Hepatocyte (in vitro differentiated cells): Measurements from ENCODE around the gene SFRP2. TPM values are rescaled to one million over a fixed set of nuclear protein-coding genes. Genes with fewer than 3 reads are reported as not detected.

Experiments used
- DNase-seq: peaks from one replicate; pipeline ENCODE4 v3.0.0-alpha.2; 2016; ENCODE audit warnings: low spot score
- H2AFZ ChIP-seq: fragments of 200-600 bp; sonication (generic); 2 replicates; pipeline ENCODE4 v1.6.0; 2016; ENCODE audit warnings: antibody characterized with exemption, mild to moderate bottlenecking
- H3K27ac ChIP-seq: fragments of 200-600 bp; sonication (generic); 2 replicates; pipeline ENCODE4 v1.5.1; 2016; ENCODE audit warnings: mild to moderate bottlenecking
- H3K27me3 ChIP-seq: fragments of 200-600 bp; sonication (generic); 2 replicates; pipeline ENCODE4 v1.6.1; 2016
- H3K36me3 ChIP-seq: fragments of 200-600 bp; sonication (generic); replicated peaks from 2 replicates; pipeline ENCODE4 v1.5.1; 2016; ENCODE audit warnings: low read depth; ENCODE audit not compliant: insufficient read depth
- H3K4me1 ChIP-seq: fragments of 200-600 bp; sonication (generic); 2 replicates; pipeline ENCODE4 v1.5.1; 2016; ENCODE audit warnings: mild to moderate bottlenecking, moderate library complexity; ENCODE audit not compliant: insufficient read depth
- H3K4me2 ChIP-seq: fragments of 200-600 bp; sonication (generic); 2 replicates; pipeline ENCODE4 v1.6.0; 2016
- H3K4me3 ChIP-seq: fragments of 200-600 bp; sonication (generic); 2 replicates; pipeline ENCODE4 v1.5.1; 2016; ENCODE audit warnings: mild to moderate bottlenecking
- H3K79me2 ChIP-seq: fragments of 200-600 bp; sonication (generic); 2 replicates; pipeline ENCODE4 v1.6.0; 2017; ENCODE audit warnings: mild to moderate bottlenecking
- H3K9me2 ChIP-seq: fragments of 200-600 bp; sonication (generic); replicated peaks from 2 replicates; pipeline ENCODE4 v1.6.0; 2017; ENCODE audit warnings: mild to moderate bottlenecking; ENCODE audit not compliant: insufficient read depth
- H3K9me3 ChIP-seq: fragments of 200-600 bp; sonication (generic); 2 replicates; pipeline ENCODE4 v1.5.1; 2016; ENCODE audit warnings: low read depth, mild to moderate bottlenecking
- H4K20me1 ChIP-seq: fragments of 200-600 bp; sonication (generic); 2 replicates; pipeline ENCODE4 v1.6.0; 2016; ENCODE audit warnings: mild to moderate bottlenecking; ENCODE audit not compliant: insufficient read depth, poor library complexity, severe bottlenecking
- EZH2 ChIP-seq: fragments of 200-600 bp; sonication (generic); IDR thresholded peaks from 2 replicates; pipeline ENCODE4 v1.6.1; 2016; ENCODE audit warnings: antibody characterized with exemption, mild to moderate bottlenecking, borderline replicate concordance
- EZH2phosphoT487 ChIP-seq: fragments of 200-600 bp; sonication (generic); IDR thresholded peaks from one replicate; pipeline ENCODE4 v1.6.1; 2018; ENCODE audit warnings: antibody characterized with exemption, mild to moderate bottlenecking, low read depth, moderate library complexity; ENCODE audit not compliant: unreplicated experiment, severe bottlenecking
- WGBS: methylation state at CpG from one replicate; pipeline ENCODE4 v1.1.6; 2016; ENCODE audit warnings: low lambda C conversion rate; ENCODE audit errors: missing lambda C conversion rate; 5-methylcytosine and 5-hydroxymethylcytosine counted together
- polyA plus RNA-seq: library from polyadenylated mRNA; unstranded; fragments of >200 nt; fragmentation: Nextera tagmentation; extraction: Ambion mirVana; gene quantifications from 2 replicates; pipeline ENCODE4 v1.2.1, GENCODE V29; 2016
- total RNA-seq: library from RNA; depleted of rRNA; stranded (reverse); fragments of >200 nt; gene quantifications from 2 replicates; pipeline ENCODE4 v1.2.3, GENCODE V29; 2014
- TF ChIP-seq, protein P1 (sequence below): fragments of 200-600 bp; sonication (generic); IDR thresholded peaks from 2 replicates; pipeline ENCODE4 v1.5.1; 2016; ENCODE audit warnings: antibody characterized with exemption, mild to moderate bottlenecking; ENCODE audit not compliant: poor library complexity

SFRP2 gene
- total and polyA plus RNA-seq, 2 experiments from 2014 or later: 15.0 to 42.8 TPM

DNA sequence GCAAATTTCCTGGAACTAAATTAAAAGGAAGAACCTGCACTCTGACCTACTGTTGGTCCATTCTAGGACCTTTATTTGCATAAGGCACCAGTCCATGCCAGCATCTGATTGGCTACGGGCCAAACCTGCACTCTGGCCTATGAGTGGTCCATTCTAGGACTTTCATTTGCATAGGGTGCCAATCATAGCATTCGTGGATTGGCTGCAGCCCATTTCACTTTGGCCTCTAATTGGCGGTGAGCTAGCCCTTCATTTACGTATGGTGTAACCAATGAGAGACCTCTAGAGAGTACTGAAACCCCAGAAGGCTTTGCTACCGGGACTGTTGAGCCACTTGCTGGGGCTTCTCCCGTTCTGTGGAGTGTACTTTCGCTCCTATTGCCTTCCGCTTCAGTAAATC, 23.0 kb downstream of the SFRP2 start:
- WGBS: 94% methylated on average over 8 of the region's 8 CpGs

DNA sequence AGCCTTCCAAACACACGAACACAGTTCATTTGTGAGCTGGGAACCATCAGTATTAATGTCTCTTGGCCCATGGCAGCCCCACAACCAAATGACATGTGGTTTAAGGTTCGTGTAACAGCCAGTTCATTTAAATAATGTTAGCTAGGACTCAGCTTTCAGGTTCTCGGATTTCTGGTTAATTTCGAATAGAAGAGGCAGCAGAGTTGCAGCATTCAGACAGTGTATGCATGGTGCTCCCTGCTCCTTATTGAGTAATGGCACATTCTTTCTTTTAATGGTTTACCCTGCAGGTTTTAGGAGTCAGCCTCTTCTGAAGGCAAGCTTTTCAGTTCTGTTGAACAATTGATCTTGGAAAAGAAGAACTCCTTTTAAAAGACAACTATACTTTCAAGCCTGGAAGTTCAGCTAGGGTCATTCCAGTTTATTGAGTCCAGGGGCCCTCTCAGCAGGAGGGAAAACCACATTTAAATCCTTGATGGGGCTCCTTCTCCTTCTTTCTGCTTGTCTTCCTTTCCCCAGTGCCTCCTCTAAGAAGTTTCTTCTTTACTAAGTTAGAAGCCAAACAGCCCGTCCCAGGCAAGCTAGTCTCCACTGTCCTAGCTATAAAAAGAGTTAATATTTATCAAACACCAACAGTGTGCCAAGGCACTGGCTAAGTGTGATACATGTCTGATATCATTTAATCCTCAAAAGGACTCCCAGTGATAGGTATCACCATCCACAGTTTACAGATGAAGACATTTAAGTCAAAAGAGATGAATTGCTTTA, 24.1 kb downstream of the SFRP2 start:
- H3K9me3 ChIP-seq: no peaks in the 10 kb centered on the region
- WGBS: 41% methylated on average over 5 of the region's 5 CpGs
- H3K27me3 ChIP-seq: peaks cover 17% of the 10 kb centered on the region
- H4K20me1 ChIP-seq: no peaks in the 10 kb centered on the region
- DNase-seq: no peak
- H3K27ac ChIP-seq: peak overlapping the region; percentile 63
- H3K36me3 ChIP-seq: no peaks in the 10 kb centered on the region
- H2AFZ ChIP-seq: no peak overlapping the region
- peaks cover 14% of the 10 kb centered on the region for H3K4me1 ChIP-seq
- no peaks in the 10 kb centered on the region for H3K79me2 ChIP-seq
- peak overlapping the region; percentile 52 for H3K4me2 ChIP-seq
- no peak overlapping the region for H3K4me3 ChIP-seq
- H3K9me2 ChIP-seq: no peaks in the 10 kb centered on the region
- TF ChIP-seq EZH2phosphoT487: no peak
- TF ChIP-seq EZH2: no peak
- TF ChIP-seq, protein P1, sequence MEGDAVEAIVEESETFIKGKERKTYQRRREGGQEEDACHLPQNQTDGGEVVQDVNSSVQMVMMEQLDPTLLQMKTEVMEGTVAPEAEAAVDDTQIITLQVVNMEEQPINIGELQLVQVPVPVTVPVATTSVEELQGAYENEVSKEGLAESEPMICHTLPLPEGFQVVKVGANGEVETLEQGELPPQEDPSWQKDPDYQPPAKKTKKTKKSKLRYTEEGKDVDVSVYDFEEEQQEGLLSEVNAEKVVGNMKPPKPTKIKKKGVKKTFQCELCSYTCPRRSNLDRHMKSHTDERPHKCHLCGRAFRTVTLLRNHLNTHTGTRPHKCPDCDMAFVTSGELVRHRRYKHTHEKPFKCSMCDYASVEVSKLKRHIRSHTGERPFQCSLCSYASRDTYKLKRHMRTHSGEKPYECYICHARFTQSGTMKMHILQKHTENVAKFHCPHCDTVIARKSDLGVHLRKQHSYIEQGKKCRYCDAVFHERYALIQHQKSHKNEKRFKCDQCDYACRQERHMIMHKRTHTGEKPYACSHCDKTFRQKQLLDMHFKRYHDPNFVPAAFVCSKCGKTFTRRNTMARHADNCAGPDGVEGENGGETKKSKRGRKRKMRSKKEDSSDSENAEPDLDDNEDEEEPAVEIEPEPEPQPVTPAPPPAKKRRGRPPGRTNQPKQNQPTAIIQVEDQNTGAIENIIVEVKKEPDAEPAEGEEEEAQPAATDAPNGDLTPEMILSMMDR: no peak

More for the DNA sequence above, 23.0 kb downstream of the SFRP2 start:
- H3K9me3 ChIP-seq: no peaks in the 10 kb centered on the region
- H2AFZ ChIP-seq: no peak overlapping the region
- no peaks in the 10 kb centered on the region for H3K36me3 ChIP-seq
- H4K20me1 ChIP-seq: no peaks in the 10 kb centered on the region
- no peak for DNase-seq
- TF ChIP-seq, protein P1: no peak
- TF ChIP-seq EZH2phosphoT487 (no peak), EZH2 (no peak)
- H3K4me3 ChIP-seq: no peak overlapping the region
- H3K4me1 ChIP-seq: peaks cover 11% of the 10 kb centered on the region
- H3K4me2 ChIP-seq: no peak overlapping the region
- no peaks in the 10 kb centered on the region for H3K79me2 ChIP-seq
- no peaks in the 10 kb centered on the region for H3K9me2 ChIP-seq
- peaks cover 6% of the 10 kb centered on the region for H3K27me3 ChIP-seq
- H3K27ac ChIP-seq: no peak overlapping the region

DNA sequence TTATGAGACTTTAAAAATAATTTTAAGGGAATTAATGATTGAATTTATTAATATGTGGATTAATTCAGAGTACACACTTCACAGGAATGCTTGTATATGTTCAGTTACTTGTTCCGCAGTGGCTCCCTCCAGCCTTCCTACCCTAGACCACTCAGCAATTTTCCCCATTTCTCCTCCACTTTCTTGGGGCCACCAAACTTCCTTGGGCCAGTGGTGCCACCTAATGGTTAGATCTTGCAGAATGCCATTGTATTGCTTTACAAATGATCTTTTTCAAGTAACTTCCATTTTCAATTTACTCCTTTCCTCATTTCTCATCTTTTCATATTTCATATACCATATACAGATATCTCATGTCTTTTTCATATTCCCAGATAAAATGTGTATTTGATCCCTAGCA, 25.5 kb downstream of the SFRP2 start:
- no peak for DNase-seq
- no peak overlapping the region for H3K4me3 ChIP-seq
- WGBS: 94% methylated on average over 1 of the region's 1 CpG
- peaks cover 31% of the 10 kb centered on the region for H3K27me3 ChIP-seq
- peak overlapping the region; percentile 36 for H3K27ac ChIP-seq
- no peak for TF ChIP-seq EZH2phosphoT487
- TF ChIP-seq, protein P1: peak; percentile 15
- no peak overlapping the region for H3K4me2 ChIP-seq
- H3K36me3 ChIP-seq: no peaks in the 10 kb centered on the region
- H3K9me2 ChIP-seq: no peaks in the 10 kb centered on the region
- no peaks in the 10 kb centered on the region for H3K79me2 ChIP-seq
- no peaks in the 10 kb centered on the region for H4K20me1 ChIP-seq
- no peak overlapping the region for H2AFZ ChIP-seq
- no peaks in the 10 kb centered on the region for H3K9me3 ChIP-seq
- peaks cover 17% of the 10 kb centered on the region for H3K4me1 ChIP-seq
